GM23248 (cell line): Measurements from ENCODE around the gene TBC1D2B. TPM values are rescaled to one million over a fixed set of nuclear protein-coding genes. Genes with fewer than 3 reads are reported as not detected.
"Not testable (repeated sequence)": the region's sequence is repeated elsewhere in the genome, so short reads cannot be mapped to it uniquely, and the experiment has no call there.

Experiments used
- DNase-seq: peaks from one replicate; pipeline ENCODE4 v3.0.0-alpha.2; 2015
- H2AFZ ChIP-seq: fragments of 200-600 bp; sonication (generic); 2 replicates; pipeline ENCODE4 v1.6.1; 2016; ENCODE audit warnings: antibody characterized with exemption
- H3F3A ChIP-seq: fragments of 200-600 bp; sonication (generic); 2 replicates; pipeline ENCODE4 v1.6.1; 2016; ENCODE audit warnings: mild to moderate bottlenecking, antibody characterized with exemption, mixed run types; ENCODE audit not compliant: insufficient read depth
- H3K27ac ChIP-seq: fragments of 200-600 bp; sonication (generic); 2 replicates; pipeline ENCODE4 v1.5.1; 2016; ENCODE audit warnings: mild to moderate bottlenecking
- H3K27me3 ChIP-seq: fragments of 200-600 bp; sonication (generic); replicated peaks from 2 replicates; pipeline ENCODE4 v1.6.1; 2016; ENCODE audit warnings: mild to moderate bottlenecking; ENCODE audit not compliant: insufficient read depth
- H3K36me3 ChIP-seq: fragments of 200-600 bp; sonication (generic); 2 replicates; pipeline ENCODE4 v1.6.1; 2016; ENCODE audit warnings: low read depth, mild to moderate bottlenecking
- H3K4me1 ChIP-seq: fragments of 200-600 bp; sonication (generic); 2 replicates; pipeline ENCODE4 v1.6.1; 2016; ENCODE audit warnings: mild to moderate bottlenecking; ENCODE audit not compliant: insufficient read depth
- H3K4me2 ChIP-seq: fragments of 200-600 bp; sonication (generic); one replicate; pipeline ENCODE4 v1.6.1; 2016; ENCODE audit warnings: mild to moderate bottlenecking; ENCODE audit not compliant: unreplicated experiment
- H3K4me3 ChIP-seq: fragments of 200-600 bp; sonication (generic); 2 replicates; pipeline ENCODE4 v1.5.1; 2016; ENCODE audit warnings: mild to moderate bottlenecking
- H3K79me2 ChIP-seq: fragments of 200-600 bp; sonication (generic); 2 replicates; pipeline ENCODE4 v1.6.1; 2016; ENCODE audit warnings: mild to moderate bottlenecking; ENCODE audit not compliant: insufficient read depth
- H3K9ac ChIP-seq: fragments of 200-600 bp; sonication (generic); 2 replicates; pipeline ENCODE4 v1.6.1; 2016; ENCODE audit warnings: mild to moderate bottlenecking
- H3K9me2 ChIP-seq: fragments of 200-600 bp; sonication (generic); 2 replicates; pipeline ENCODE4 v1.6.1; 2016; ENCODE audit warnings: mixed run types, mild to moderate bottlenecking, moderate library complexity; ENCODE audit not compliant: insufficient read depth
- H3K9me3 ChIP-seq: fragments of 200-600 bp; sonication (generic); one replicate; pipeline ENCODE4 v1.6.1; 2017; ENCODE audit warnings: low read depth
- H4K20me1 ChIP-seq: fragments of 200-600 bp; sonication (generic); 2 replicates; pipeline ENCODE4 v1.6.0; 2016; ENCODE audit not compliant: insufficient read depth
- EZH2 ChIP-seq: fragments of 200-600 bp; sonication (generic); IDR thresholded peaks from 2 replicates; pipeline ENCODE4 v1.6.1; 2018; ENCODE audit warnings: antibody characterized with exemption, mild to moderate bottlenecking; ENCODE audit not compliant: insufficient read depth, poor library complexity, severe bottlenecking
- EZH2phosphoT487 ChIP-seq: fragments of 200-600 bp; sonication (generic); IDR thresholded peaks from 2 replicates; pipeline ENCODE4 v1.6.1; 2018; ENCODE audit warnings: antibody characterized with exemption, moderate library complexity, mild to moderate bottlenecking, low read depth; ENCODE audit not compliant: insufficient read depth
- WGBS, 2 experiments: methylation state at CpG; one replicate each; pipeline ENCODE4 v1.1.6; 2015 to 2017; ENCODE audit warnings: low lambda C conversion rate in 2 of 2, low coverage in 1 of 2; ENCODE audit errors: missing lambda C conversion rate in 2 of 2; 5-methylcytosine and 5-hydroxymethylcytosine counted together
- in situ Hi-C: fragments of 300-500 bp; cut with MboI; formaldehyde crosslinking; loops from 2 replicates; pipeline ENCODE4 v1.15.0; 2020
- polyA plus RNA-seq: library from polyadenylated mRNA; unstranded; fragments of >200 nt; fragmentation: Nextera tagmentation; extraction: Ambion mirVana; gene quantifications from 2 replicates; pipeline ENCODE4 v1.2.1, GENCODE V29; 2016
- total RNA-seq: library from RNA; depleted of rRNA; stranded (reverse); fragments of >200 nt; shearing (Covaris generic); gene quantifications from 2 replicates; pipeline ENCODE4 v1.2.3, GENCODE V29; 2014

The TBC1D2B gene
- total and polyA plus RNA-seq, 2 experiments from 2014 or later, result 11.1 to 40.5 TPM

DNA sequence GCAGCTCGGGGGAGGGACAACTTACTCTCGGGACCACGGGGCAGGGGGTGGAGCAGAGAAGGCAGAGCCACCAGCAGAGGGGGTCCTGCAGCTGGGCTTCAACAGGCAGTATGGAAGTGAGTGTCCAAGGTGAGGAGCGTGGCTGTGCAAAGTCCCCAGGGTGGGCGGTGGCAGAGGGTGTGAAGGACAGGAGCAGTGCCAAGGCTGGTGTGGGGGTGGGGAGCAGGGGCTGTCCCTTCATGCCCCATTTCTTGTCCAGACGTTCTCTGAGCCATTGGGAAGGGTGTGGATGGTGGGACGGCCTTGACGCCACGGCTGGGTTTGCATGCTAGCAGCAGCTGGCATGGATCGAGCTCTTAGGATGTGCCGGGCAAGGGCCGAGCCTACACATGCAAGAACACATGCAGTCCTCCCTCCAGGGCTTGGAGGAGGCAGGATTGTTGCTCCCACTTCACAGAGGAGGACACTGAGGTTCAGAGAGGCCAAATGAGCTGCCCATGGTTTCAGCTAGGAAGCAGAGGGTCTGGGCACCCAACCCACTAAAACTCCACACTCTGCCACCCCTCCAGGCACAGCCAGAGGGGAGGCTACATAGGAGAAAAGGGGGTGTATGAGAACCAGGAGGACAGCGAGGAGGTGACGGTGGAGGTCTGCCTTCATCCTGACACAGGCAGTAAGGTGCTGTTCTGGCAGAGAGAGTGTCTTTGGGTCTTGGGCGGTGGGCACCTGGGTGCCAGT, 93.6 kb downstream of the TBC1D2B start:
- Histone ChIP-seq H3K9me3 (no peaks in the 10 kb centered on the region), H3F3A (no peaks in the 10 kb centered on the region), H4K20me1 (no peaks in the 10 kb centered on the region), H3K4me2 (no peak overlapping the region), H2AFZ (no peak overlapping the region), H3K4me1 (no peaks in the 10 kb centered on the region), H3K27ac (no peak overlapping the region), H3K4me3 (no peak overlapping the region), H3K9me2 (no peaks in the 10 kb centered on the region), H3K36me3 (no peaks in the 10 kb centered on the region), H3K79me2 (no peaks in the 10 kb centered on the region), H3K27me3 (no peaks in the 10 kb centered on the region), H3K9ac (no peak overlapping the region)
- peak; percentile 49 for DNase-seq
- WGBS, 2 experiments, result 24 to 25% methylated on average over 14 to 15 of the region's 15 CpGs
- in situ Hi-C loops, result no loop called here
- no peak for TF ChIP-seq EZH2
- no peak for TF ChIP-seq EZH2phosphoT487

DNA sequence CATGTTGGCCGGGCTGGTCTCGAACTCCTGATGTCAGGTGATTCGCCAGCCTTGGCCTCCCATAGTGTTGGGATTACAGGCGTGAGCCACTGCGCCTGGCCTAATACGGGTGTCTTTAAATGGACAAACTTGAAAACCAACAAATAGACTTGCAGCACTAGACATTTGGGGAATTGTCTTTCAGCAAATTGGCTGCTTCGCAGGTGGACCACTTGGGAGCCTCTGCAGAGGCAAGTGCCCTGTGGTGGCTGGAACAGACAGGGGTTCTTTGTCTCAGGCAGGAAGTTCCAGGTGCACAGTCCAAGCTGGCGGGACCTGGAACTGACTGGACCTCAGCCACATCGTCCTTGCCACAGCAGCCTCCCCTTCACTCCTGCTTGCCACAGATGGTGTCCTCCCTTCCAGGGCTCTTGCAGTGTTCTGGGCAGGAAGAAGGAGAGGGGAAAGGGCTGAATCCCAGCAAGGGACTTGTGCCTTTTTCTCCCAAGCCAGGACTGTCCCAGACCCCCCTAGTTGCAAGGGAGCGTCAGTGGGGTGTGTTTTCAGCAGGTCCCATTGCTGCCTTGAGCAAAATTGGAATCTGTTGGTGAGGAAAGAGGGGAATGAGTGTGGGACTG, 94.3 kb downstream of the TBC1D2B start:
- Histone ChIP-seq H3F3A (no peaks in the 10 kb centered on the region), H3K79me2 (no peaks in the 10 kb centered on the region), H3K4me1 (no peaks in the 10 kb centered on the region), H3K4me3 (no peak overlapping the region), H3K9me3 (no peaks in the 10 kb centered on the region), H4K20me1 (no peaks in the 10 kb centered on the region), H3K27ac (no peak overlapping the region), H3K9me2 (no peaks in the 10 kb centered on the region), H3K9ac (no peak overlapping the region), H3K36me3 (no peaks in the 10 kb centered on the region), H3K27me3 (no peaks in the 10 kb centered on the region), H3K4me2 (no peak overlapping the region), H2AFZ (no peak overlapping the region)
- TF ChIP-seq EZH2phosphoT487 (no peak), EZH2 (no peak)
- in situ Hi-C loops, result no loop called here
- 80 to 92% methylated on average over 9 to 10 of the region's 10 CpGs for WGBS, 2 experiments
- no peak for DNase-seq

DNA sequence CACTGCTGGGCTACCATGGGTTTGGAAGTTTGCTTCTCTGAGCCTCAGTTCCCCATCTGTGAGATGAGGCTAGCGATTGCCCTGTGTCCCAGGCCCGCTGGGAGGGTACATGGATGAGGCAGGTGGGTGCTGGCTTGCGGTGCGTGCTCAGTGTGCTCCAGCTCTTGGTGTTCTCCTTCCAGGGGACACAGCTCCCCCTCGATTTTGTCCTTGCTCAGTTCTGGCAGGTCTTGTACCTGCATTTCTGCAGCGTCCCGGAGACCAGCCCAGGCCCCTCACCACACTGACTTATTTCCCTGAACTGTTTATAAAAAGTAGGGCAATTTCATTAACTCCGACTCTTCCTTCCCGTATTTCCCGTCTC, 95.4 kb downstream of the TBC1D2B start:
- Histone ChIP-seq H3K9me3 (no peaks in the 10 kb centered on the region), H3K9ac (no peak overlapping the region), H3F3A (no peaks in the 10 kb centered on the region), H3K27ac (no peak overlapping the region), H3K27me3 (no peaks in the 10 kb centered on the region), H4K20me1 (no peaks in the 10 kb centered on the region), H3K4me1 (no peaks in the 10 kb centered on the region), H3K79me2 (no peaks in the 10 kb centered on the region), H2AFZ (no peak overlapping the region), H3K36me3 (no peaks in the 10 kb centered on the region), H3K4me3 (no peak overlapping the region), H3K9me2 (no peaks in the 10 kb centered on the region), H3K4me2 (no peak overlapping the region)
- WGBS, 2 experiments, result 74 to 75% methylated on average over 8 to 10 of the region's 10 CpGs
- in situ Hi-C loops, result no loop called here
- TF ChIP-seq EZH2phosphoT487, result no peak
- no peak for TF ChIP-seq EZH2
- DNase-seq, result no peak

DNA sequence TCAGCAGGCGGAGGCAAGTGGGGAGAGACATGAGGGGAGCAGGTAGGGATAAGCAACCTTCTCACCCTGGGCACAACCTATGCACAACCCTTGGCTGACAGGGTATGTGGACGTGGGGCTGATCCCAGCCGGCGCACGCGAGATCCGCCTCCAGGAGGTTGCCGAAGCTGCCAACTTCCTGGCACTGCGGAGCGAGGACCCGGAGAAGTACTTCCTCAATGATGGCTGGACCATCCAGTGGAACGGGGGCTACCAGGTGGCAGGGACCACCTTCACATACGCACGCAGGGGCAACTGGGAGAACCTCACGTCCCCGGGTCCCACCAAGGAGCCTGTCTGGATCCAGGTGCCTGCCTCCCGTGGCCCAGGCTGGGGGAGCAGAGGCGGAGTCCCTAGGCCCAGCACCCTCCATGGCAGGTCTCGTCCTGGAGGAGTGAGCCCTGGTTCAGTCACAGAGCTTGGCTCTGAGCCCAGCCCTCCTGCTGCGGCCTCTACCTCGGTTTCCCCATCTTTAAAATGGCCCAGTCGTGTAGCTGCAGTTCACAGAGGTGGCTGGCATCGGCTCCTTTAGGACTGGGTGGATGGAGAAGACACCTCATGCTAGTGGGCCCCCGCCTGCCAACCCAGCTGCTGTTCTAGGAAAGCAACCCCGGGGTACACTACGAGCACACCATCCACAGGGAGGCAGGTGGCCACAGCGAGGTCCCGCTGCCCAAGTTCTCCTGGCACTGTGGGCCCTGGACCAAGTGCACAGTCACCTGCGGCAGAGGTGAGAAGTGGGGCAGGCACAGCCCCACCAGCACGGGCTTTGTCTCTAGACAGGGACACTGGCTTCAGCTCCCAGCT, 96.0 kb downstream of the TBC1D2B start:
- H4K20me1 ChIP-seq, result no peaks in the 10 kb centered on the region
- H3K79me2 ChIP-seq, result no peaks in the 10 kb centered on the region
- H3K36me3 ChIP-seq, result no peaks in the 10 kb centered on the region
- no peaks in the 10 kb centered on the region for H3K27me3 ChIP-seq
- H2AFZ ChIP-seq, result no peak overlapping the region
- no peaks in the 10 kb centered on the region for H3K9me3 ChIP-seq
- 82 to 83% methylated on average over 28 of the region's 30 CpGs for WGBS, 2 experiments
- in situ Hi-C loops, result no loop called here
- H3K4me3 ChIP-seq, result no peak overlapping the region
- H3K4me1 ChIP-seq, result no peaks in the 10 kb centered on the region
- no peaks in the 10 kb centered on the region for H3K9me2 ChIP-seq
- no peaks in the 10 kb centered on the region for H3F3A ChIP-seq
- H3K4me2 ChIP-seq, result no peak overlapping the region
- H3K27ac ChIP-seq, result no peak overlapping the region
- H3K9ac ChIP-seq, result no peak overlapping the region
- no peak for DNase-seq
- no peak for TF ChIP-seq EZH2
- no peak for TF ChIP-seq EZH2phosphoT487

DNA sequence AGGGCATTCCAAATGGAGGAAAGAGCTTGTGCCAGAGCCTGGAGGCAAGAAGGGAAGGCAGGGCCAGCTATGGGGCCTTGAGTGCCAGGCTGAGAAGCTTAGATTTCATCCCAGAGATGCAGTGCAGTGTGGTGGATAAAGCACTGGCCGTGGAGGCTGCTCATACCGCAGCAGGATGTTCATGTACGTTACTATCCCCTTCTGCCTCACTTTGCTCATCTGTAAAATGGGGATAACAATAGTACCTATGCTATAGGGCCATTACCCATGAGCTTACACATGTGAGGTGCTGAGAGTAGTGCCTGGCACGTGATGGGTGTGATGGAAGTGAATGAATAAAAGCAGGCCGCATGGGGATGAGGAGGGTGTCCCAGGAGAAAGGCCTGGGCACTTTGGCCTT, 96.8 kb downstream of the TBC1D2B start:
- H3K27ac ChIP-seq, H3K36me3 ChIP-seq, H3K9me2 ChIP-seq, H3F3A ChIP-seq, H3K4me3 ChIP-seq, H4K20me1 ChIP-seq, H3K79me2 ChIP-seq, H3K4me1 ChIP-seq, H3K9ac ChIP-seq, DNase-seq, H3K9me3 ChIP-seq, in situ Hi-C loops, H3K27me3 ChIP-seq, H3K4me2 ChIP-seq, H2AFZ ChIP-seq: not testable (repeated sequence)
- 86 to 87% methylated on average over 5 of the region's 5 CpGs for WGBS, 2 experiments
